Measurements from ENCODE around the gene LAX1. TPM values are rescaled to one million over a fixed set of nuclear protein-coding genes. Genes with fewer than 3 reads are reported as not detected.
"Not testable (repeated sequence)": the region's sequence is repeated elsewhere in the genome, so short reads cannot be mapped to it uniquely, and the experiment has no call there.

LAX1 gene, protein sequence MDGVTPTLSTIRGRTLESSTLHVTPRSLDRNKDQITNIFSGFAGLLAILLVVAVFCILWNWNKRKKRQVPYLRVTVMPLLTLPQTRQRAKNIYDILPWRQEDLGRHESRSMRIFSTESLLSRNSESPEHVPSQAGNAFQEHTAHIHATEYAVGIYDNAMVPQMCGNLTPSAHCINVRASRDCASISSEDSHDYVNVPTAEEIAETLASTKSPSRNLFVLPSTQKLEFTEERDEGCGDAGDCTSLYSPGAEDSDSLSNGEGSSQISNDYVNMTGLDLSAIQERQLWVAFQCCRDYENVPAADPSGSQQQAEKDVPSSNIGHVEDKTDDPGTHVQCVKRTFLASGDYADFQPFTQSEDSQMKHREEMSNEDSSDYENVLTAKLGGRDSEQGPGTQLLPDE
- 0.11 and 0.13 TPM in 2 replicates for total RNA-seq

DNA sequence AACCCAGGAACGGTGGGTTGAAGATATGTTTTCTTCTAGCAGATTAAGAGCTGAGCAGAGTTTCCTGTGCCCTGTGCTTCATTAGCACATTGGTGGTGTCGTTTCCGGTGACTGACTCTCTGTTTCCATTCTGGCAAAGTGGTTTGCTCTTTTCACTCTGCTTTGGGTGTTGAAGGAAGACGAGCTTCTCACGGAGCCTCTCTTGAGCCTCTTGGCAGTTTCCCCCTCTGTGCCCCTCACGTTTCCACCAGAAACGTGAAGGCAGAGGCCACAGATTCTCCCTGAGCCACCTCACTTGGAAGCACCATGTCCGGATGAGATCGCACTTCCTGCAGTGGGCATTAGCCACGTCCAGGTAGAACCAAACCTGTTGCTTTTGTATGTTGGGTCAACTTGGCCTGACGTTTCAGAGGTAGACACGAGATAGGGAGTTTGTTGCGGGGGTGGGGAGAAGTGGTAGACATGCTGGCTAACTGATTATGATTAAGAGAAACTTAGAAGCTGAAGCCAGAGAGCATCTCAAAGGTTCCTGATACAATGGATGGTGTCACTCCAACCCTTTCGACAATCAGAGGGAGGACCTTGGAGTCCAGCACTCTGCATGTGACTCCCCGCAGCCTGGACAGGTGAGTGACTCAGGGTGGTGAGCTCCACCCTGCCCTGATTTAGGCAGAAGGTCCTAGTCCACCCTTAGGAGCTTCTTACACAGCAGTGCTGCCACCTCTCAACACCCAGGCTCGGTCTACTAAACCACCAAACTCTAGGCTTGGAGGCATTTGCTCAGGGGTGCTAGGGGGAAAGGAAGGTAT, at the start of gene LAX1:
LAX1 (plus strand) TSS at position 155 of the 809 bp plus-strand sequence; CDS start at position 538, 383 bp downstream.
- DNase-seq (ENCODE audit: low read depth, low spot score): no peak

DNA sequence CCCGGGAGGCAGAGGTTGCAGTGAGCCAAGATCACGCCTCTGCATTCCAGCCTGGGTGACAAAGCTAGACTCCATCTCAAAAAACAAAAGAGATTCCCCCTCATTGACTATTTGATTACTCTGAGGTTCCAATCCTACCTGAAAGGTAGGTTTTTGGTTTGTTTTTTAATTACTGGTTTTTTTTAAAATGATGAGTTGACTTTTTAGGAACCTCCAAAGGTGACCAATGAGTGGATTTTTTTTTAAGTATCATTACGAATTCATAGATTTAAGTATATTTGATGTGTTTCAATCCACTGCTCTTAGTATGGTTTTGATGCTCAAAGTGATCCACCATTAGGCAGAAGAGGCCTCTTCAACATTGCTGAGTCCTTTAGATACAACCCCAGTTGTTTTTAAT, 47.9 kb upstream of the LAX1 start:
- no peak for DNase-seq (ENCODE audit: low read depth, low spot score)

DNA sequence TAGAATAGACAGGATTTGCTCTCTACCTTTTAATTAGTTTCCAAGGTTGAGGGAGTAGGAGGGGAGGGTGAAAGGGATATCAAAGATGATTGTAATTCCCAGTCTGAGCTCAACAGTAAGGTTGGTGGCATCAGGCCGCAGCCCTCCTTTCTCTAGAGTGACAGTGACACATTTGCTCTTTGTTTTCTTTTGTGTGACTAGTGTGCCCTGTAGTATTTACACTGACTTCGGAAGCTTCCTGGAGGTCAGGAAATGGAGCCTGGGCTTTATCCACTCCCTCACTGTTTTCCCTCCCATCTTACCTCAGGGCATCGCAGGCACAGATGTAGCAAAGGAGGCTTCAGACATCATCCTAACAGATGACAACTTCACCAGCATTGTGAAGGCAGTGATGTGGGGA, 44.7 kb upstream of the LAX1 start:
- no peak for DNase-seq (ENCODE audit: low read depth, low spot score)

DNA sequence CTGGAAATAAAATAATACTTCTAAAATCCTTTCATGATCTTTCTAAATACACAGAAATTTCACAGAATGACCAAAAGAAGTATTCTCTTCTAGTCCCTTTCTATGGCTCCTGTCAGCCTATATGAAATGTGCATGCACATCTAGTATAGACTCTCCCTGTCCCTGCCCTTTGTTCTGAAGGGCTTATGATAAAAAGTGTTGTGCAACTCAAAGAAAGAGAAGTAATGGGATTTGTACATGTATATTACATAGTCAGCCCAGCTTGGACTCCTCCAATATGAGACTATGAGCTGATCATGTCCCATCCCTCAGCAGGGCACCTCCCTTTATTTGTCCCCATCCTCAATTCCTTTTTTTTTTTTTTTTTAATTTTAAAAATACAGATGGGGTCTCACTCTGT, 42.1 kb upstream of the LAX1 start:
- DNase-seq (ENCODE audit: low read depth, low spot score): no peak

DNA sequence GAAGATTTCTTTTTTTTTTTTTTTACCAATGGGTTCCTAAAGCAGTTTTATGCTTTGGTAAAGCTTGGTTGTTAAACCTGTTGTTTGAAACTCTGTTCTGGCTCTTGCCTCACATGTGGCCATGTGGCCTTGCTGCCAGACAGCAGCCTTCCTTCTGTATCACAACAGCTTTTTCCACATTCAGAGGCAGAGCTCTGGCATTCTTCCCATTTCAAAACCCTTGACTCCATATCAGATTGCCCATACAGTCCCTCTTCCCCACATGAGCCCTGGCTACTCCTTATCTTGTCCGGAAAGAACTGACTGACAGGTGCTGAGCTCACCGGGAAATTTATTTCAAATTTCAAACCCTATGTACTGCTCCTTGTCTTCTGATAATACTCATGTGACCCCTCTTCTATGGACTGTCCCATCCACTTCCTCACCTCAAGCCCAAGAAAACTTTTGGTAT, 38.5 kb upstream of the LAX1 start:
- no peak for DNase-seq (ENCODE audit: low read depth, low spot score)

DNA sequence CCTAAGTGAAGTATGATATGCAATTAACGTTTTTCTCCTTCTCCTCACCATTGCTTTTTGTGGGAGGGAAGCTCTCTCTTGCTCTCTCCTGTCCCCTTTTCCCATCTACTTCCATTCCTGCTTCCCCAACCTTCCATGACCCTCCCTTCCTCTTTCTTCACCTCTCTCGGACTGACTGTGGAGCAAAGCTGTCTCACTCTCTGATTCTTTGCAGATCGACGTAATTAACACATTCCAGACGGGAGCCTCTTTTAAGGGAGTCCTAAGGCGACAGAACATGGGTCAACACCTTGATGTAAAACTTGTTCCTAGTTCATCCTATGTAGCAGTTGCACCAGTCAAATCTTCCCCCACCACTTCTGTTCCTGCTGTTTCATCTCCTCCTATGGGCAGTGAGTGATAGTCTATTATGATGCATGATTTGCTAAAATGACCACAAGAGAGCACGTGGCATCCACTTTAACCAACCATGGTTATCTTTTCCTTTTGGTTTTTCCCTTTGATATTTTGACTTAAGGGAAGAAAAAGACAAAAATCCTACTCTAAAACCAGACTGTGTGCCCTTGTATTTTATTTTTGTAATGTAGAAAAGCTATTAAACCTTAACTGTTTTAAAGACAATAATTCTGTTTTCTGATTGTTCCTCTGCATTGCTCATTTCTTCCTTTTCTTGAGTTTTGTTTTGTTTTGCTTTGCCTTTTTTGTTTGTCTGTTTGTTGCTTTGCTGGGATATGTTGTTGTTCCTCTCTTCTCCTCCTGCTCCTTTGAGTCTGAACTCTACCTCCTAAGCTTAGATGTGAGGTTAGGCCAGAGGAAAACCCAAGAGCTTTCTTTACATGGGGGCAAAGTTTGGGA, 31.7 kb upstream of the LAX1 start:
- DNase-seq (ENCODE audit: low read depth, low spot score): no peak

DNA sequence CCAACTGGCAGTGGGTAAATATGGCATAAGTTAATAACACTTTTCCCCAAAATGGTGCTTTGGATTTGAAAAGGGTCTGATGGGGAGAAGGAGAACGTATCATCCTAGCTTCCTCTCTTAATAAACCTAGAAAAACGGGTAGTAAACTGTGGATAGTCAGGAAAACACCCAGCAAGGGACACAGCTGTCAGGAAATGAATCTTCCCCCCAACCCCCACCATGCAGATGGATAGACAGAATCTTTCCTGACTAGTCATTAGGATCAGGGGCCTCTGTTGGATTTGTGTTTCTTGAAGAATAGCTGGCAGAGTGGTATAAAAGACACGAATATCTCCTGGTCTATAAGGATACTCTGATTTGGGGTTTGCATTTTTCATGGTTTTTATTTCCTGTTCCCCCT, 22.5 kb upstream of the LAX1 start:
- no peak for DNase-seq (ENCODE audit: low read depth, low spot score)

DNA sequence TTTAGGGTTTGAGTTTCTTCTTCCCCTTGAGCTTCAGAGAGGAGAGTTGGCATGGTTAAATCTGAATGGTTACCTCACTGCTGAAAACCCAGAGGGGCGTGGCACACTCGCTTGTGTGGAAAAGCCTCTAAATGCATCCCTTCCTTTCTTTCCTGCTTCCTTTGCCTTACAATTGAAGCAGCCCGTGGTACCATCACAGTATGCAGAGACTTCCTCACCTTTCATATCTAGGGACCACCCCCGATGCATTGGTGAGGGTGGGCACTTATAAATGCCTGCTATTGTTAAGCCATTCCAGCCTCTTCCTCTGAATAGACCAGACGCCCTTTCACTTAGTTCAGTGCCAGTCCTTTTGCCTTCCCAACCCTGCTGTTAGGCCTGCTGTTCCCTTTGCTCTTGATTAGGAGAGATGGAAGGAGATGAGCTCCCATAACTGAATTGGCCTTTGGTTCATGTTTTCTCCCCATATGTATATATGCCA, 21.9 kb upstream of the LAX1 start:
- no peak for DNase-seq (ENCODE audit: low read depth, low spot score)

DNA sequence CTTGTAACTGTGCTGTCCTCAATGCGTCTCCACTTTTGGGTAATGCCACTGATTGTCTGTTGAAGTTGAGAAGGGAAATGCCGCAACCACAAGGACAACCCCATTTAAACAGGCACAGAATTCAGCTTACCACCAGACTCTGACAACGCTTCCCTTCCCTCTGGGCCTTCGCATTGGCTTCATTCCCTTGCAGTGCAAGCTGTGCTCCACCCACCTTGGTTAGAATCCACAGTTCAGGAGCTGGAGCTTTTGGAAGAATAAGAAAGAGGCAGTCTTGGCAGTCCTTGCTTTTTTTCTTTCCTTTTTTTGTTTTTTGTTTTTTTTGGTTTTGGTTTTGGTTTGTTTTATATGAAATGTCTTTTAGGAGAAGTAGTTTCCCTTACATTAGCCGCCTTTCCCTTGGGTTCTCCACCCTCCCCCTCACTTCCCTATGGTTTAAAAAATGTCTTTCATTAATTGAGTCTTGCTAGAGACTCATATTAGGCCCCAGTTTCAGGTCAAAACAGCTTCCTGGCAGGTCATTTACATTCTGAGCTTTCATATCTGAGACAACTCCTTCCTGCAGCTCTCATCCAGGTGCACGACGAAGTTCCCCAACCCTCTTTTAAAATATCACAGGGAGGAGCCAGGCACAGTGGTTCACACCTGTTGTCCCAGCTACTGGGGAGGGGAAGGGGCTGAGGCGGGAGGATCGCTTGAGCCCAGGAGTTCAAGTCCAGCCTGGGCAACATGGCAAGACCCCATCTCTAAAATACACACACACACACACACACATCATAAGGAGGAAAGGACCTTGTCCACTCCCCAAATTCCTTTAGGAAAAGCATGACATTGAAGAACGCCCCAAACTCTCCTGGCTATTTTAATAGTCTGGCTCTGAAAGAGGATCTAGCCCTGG, 20.7 kb upstream of the LAX1 start:
- no peak for DNase-seq (ENCODE audit: low read depth, low spot score)

DNA sequence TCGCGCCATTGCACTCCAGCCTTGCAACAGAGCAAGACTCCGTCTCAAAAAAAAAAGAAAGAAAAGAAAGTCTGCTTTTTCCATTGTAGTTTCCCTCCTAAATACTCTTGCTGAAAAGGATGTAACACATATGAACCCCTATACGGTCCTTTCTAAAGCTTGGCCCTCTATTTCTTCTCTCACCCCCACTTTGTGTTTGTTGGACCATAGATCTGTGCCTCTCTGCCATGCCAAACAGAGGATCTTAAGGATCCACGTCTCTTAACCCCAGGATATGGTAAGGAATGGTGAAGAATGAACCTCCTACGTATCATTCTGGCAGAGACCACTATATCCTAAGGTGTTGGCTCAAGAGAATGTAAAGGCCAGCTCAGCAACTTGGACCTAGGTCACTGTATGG, 18.7 kb upstream of the LAX1 start:
- DNase-seq (ENCODE audit: low read depth, low spot score): no peak

DNA sequence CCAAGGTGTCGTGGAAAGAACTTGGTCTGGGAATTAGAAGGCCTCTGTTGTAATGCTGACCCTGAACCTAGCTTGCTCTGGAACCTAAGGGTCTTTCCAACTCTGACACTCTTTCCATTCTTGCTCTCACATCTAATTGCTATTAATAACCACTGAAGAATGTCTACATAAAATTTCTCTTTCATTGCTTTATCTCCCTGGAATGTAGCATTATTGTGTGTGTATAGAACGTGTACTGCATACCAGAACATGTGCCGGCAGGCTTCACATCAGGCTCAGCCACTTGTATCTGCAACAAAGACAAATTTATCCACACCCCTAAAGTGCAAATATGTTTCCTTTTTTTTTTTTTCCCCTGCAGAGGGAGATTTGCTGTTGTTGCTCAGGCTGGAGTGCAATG, 13.9 kb upstream of the LAX1 start:
- no peak for DNase-seq (ENCODE audit: low read depth, low spot score)

DNA sequence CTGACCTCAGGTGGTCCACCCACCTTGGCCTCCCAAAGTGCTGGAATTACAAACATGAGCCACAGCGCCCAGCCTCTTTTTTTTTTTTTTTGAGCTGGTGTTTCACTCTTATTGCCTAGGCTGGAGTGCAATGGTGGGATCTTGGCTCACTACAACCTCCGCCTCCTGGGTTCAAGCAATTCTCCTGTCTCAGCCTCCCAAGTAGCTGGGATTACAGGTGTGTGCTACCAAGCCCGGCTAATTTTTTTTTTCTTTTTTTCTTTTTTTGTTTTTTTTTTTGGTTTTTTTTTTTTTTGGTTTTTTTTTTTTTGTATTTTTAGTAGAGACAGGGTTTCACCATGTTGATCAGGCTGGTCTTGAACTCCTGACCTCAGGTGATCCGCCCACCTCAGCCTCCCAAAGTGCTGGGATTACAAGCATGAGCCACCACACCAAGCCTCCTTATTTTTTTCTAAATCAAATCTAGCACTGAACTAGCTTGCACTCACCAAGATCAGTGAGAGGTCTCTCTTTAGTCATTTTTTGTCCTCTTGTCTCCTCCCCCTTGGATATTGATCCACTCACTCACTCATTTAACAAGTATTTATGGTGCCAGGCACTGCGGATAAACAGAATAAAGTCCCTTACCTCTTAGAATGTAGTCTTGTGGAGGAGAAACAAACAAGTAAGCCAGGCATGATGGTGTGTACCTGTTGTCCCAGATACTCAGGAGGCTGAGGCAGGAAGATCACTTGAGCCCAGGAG, 13.2 kb upstream of the LAX1 start:
- DNase-seq (ENCODE audit: low read depth, low spot score): not testable (repeated sequence)

DNA sequence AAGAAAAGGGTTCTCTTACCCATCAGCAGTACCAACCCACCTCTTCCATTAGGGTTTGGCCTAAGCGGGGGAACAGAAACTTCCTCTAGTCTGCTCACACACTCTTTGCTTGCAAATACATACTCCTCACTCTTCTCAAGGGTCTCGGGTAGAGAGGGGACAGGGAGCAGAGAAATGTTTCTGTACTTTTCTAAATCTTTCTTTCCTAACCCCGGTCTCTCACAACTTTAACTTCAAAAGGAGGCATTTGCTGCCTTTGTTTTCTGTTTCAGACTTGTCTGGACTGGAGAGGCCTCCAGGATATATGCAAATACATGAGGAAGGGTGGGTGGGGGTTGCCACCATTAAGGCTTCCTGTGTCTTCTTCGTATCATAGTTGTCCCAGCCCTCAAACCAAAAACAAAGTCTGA, 10.5 kb upstream of the LAX1 start:
- DNase-seq (ENCODE audit: low read depth, low spot score): no peak

DNA sequence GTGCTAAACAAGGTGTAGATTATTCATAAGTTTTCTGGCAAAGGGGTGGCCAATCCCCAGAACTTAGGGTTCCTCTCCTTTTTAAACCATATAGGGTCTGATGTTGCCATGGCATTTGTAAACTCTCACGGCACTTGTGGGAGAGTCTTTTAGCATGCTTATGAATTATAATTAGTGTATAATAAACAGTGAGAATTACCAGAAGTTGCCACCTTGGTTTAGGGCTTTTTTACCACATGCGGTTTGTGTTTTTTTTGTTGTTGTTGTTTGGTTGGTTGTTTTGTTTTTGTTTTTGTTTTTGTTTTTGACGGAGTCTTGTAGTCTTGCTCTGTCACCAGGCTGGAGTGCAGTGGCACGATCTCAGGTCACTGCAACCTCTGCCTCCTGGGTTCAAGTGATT, 8.9 kb upstream of the LAX1 start:
- no peak for DNase-seq (ENCODE audit: low read depth, low spot score)

DNA sequence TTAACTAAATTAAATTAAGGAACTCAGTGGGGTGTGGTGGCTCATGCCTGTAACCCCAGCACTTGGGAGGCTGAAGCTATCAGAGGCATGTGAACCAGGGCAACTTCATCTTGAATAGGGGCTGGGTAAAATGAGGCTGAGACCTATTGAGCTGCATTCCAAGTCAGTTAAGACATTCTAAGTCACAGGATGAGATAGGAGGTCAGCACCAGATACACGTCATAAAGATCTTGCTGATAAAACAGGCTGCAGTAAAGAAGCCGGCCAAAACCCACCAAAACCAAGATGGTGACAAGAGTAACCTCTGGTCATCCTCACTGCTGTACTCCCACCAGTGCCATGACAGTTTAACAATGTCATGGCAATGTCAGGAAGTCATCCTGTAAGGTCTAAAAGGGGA, 6.2 kb upstream of the LAX1 start:
- DNase-seq (ENCODE audit: low read depth, low spot score): not testable (repeated sequence)

DNA sequence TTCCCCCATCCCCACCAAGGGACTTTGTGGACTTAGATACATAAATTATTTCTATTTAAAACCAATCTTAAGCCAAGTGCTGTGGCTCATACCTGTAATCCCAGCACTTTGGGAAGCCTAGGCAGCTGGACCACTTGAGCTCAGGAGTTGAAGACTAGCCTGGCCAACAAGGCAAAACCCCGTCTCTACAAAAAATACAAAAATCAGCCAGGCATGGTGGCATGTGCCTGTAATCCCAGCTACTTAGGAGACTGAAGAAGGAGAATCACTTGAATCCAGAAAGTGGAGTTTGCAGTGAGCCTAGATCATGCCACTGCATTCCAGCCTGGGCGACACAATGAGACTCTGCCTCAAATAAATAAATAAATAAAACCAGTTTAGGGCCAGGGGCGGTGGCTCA, 4.5 kb upstream of the LAX1 start:
- DNase-seq (ENCODE audit: low read depth, low spot score): no peak

DNA sequence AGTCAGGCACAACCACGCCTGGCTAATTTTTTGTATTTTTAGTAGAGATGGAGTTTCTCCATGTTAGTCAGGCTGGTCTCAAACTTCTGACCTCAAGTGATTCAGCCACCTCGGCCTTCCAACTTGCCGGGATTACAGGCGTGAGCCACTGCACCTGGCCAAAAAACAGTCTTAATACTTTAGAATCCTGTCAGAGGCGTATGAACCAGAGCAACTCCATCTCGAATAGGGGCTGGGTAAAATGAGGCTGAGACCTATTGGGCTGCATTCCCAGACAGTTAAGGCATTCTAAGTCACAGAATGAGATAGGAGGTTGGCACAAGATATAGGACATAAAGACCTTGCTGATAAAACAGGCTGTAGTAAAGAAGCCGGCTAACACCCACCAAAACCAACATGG, 3.0 kb upstream of the LAX1 start:
- DNase-seq (ENCODE audit: low read depth, low spot score): not testable (repeated sequence)

DNA sequence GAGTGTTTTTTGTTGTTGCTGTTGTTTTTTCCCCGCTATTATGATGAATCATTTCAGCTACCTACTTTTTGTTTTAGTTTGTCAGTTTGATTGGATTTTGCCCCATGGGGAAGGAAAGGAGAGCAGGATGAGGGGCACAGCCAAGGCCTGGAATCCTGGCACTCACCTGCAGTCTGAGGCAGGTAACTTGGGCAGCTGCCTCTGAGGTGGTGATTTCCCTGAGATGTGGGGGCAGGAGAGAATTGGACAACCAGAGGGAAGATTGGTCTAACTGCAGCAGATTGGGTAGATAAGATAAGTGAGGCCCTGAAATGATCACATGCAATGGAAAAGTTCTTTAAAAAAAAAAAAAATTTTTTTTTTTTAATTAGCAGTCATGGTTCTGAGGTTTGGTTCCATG, 1.5 kb upstream of the LAX1 start:
- no peak for DNase-seq (ENCODE audit: low read depth, low spot score)

DNA sequence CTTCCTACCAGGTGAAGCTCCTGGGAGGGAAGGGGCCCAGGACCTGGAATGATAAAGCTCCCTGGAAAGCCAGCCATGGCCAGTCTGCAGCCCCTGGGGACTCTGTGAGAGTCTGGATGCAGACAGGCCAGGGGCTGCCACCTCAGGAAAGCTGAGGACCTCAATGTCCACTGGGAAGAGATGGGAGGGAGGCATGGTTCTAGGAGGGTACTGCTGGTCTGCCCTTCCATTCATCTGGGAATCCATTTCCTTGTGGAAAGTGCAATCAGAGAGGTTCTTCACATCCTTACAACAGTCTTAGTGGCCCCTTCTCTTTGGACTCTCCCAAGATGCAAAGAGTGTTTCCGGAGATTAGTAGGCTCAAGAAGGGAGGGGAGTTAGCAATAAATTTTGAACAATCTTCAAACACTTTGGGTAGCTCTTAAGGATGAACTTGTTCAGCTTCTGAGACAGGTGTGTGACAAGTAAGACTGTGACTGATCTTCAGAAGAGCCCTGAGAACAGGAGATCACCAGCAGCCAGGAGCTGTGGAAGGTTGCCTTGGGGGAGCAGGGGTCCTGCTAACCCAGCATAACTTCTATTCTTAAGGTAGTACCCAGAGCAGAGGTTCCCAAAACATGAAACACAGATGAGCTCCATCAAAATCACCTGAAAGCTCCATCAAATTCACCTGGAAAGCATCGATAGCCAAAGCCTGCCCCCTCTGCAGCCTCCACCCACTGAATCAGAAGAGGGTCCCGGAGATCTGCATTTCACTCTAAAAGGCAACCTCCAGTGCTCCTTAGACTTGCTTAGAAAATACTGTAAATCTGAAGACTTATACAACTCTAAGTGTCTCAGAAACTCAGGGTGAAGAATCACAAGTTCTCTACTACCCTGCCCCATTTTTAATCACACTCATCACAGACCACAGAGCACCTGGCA, 616 bp upstream of the LAX1 start:
- no peak for DNase-seq (ENCODE audit: low read depth, low spot score)

All from pulmonary artery endothelial cell (primary cell).